Kidney epithelial cell (primary cell): ENCODE measurements around the gene SH3TC2. TPM values are rescaled to one million over a fixed set of nuclear protein-coding genes. Genes with fewer than 3 reads are reported as not detected.

Source experiments
- DNase-seq: peaks from one replicate; pipeline ENCODE4 v3.0.0-alpha.2; 2010; ENCODE audit warnings: low read depth
- H3K27me3 ChIP-seq: 2 replicates; pipeline ENCODE4 v1.6.0; 2011; ENCODE audit warnings: low read length; ENCODE audit not compliant: control insufficient read depth, insufficient read depth
- H3K36me3 ChIP-seq: 2 replicates; pipeline ENCODE4 v1.5.1; 2011; ENCODE audit warnings: low read length; ENCODE audit not compliant: control insufficient read depth, insufficient read depth
- H3K4me3 ChIP-seq: 2 replicates; pipeline ENCODE4 v1.5.1; 2011; ENCODE audit warnings: low read depth, mild to moderate bottlenecking, control low read depth, low read length
- CTCF ChIP-seq: IDR thresholded peaks from 2 replicates; pipeline ENCODE4 v1.5.1; 2011; ENCODE audit warnings: mild to moderate bottlenecking, moderate library complexity, low read length, control low read depth, inconsistent platforms; ENCODE audit not compliant: insufficient read depth, poor library complexity, severe bottlenecking
- total RNA-seq: library from RNA; depleted of rRNA; stranded (reverse); fragments of >200 nt; gene quantifications from 2 replicates; pipeline ENCODE4 v1.2.3, GENCODE V29; 2015

SH3TC2 gene
- total RNA-seq, 1 donor from 2014 or later: 8.4 TPM

GRCh38 chr5:148956477-148957385 is 106.1 kb downstream of the SH3TC2 start:
- DNase-seq: no peak
- Histone ChIP-seq H3K27me3 (no peaks in the 10 kb centered on the region), H3K36me3 (no peaks in the 10 kb centered on the region)

More at GRCh38 chr5:148956477-148957385, 106.1 kb downstream of the SH3TC2 start:
- TF ChIP-seq CTCF: no peak
- no peak overlapping the region for H3K4me3 ChIP-seq

Other genes with a start within 250 kb of the SH3TC2 start
- gene ADRB2, start 236.5 kb downstream of the SH3TC2 start, total RNA-seq: 0.75 and 1.2 TPM in 2 replicates
- 32.1 and 35.2 TPM in 2 replicates for gene ABLIM3, start 78.4 kb upstream of the SH3TC2 start, total RNA-seq
- gene AFAP1L1, start 208.8 kb upstream of the SH3TC2 start, total RNA-seq: 15.3 and 15.5 TPM in 2 replicates